GM21717 (cell line): ENCODE results near the gene FBXL13.
"Not testable (repeated sequence)": the region's sequence is repeated elsewhere in the genome, so short reads cannot be mapped to it uniquely, and the experiment has no call there.

Source experiments
- ATAC-seq: cut with Tn5 transposase; IDR thresholded peaks from one replicate; pipeline ENCODE4 v1.9.1; 2021; ENCODE audit warnings: mild to moderate bottlenecking, moderate library complexity; ENCODE audit not compliant: unreplicated experiment

The FBXL13 gene

DNA sequence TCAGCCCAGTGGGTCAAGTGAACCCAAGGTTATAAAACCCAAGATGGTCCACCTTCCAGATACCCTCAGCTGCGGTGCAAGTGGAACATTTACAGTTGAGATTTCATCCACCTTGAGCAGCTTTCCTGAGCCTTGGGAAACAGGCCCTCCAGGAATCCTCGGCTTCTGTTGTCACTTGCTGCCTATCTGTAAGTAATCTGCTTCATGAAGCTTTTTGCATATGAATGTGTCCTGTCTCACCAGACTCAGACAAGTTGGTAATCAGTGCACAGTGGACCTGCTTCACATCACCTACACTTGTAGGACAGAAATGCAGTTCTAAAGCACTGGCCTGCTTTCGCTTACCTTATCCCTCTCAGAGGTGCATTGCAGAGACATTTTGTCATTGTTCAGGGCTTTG, 245.5 kb downstream of the FBXL13 start:
- ATAC-seq, result no peak

DNA sequence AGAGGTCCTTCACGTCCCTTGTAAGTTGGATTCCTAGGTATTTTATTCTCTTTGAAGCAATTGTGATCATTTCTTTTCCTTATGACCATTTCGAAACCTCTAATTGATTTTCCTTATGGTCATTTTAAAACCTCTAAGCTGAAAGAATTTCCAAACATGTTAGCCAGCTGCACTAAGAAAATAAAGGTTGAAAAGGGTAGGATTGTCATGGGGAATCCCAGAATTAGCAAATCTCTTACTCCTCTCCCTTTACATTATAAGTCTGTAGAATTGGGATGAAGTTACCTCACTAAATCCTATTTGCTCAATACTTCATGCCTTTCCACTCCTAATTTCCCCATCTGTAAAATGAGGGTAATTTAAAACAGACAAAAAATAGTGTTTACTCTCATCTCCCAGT, 246.3 kb downstream of the FBXL13 start:
- no peak for ATAC-seq

- no peak for ATAC-seq
Observed at GRCh38 chr7:102823390-102824119, 251.0 kb downstream of the FBXL13 start.

DNA sequence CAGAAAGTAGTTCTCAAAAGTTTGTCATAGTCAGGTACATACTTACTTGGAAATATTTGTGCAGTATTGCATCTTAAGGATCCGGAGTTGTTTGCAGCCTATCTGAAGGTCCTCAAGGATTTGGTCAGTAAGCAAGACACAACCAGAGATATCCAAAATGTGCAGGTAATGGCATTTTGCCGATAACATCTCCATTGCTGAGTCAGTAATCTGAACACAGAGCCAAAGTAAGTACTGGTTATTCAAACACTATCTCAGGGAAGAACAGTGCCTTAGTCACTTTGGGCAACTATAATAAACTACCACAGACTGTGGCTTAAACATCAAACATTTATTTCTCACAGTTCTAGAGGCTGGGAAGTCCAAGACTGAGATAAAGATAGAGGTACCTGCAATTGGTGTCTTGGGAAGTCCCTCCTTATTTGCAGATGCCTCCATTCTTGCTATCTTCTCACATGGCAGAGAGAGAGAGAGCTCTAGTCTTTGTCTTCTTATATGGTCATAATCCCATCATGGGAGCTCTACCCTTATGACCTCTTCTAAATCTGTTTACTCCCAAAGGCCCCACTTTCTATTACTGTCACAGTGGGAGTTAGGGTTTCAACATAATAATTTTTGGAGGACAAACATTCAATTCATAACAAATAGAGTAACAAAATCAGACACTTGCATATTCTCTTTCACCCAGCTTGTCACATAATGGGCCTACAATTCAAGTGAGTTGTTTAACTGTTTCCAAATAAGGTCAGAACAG, 252.4 kb downstream of the FBXL13 start:
- ATAC-seq, result no peak

DNA sequence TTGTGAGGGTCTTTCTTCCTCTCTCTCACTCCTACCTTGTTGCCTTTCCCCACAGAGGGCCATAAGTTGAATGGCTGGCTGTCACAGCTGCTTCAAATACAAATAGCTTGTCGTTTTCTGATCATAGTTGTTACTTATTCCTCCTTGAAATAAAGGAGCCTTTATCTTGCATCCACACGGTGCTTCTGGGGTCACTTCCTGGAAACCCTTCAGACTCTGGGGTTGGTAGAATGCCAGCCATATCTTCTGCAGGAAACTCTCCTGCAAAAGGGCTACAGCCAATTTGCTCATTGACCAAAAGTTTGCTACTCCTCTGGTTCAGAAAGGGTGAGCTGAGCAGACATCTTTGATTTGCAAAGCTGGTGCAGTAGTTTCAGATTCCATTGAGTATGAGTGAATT, 255.4 kb downstream of the FBXL13 start:
- no peak for ATAC-seq

DNA sequence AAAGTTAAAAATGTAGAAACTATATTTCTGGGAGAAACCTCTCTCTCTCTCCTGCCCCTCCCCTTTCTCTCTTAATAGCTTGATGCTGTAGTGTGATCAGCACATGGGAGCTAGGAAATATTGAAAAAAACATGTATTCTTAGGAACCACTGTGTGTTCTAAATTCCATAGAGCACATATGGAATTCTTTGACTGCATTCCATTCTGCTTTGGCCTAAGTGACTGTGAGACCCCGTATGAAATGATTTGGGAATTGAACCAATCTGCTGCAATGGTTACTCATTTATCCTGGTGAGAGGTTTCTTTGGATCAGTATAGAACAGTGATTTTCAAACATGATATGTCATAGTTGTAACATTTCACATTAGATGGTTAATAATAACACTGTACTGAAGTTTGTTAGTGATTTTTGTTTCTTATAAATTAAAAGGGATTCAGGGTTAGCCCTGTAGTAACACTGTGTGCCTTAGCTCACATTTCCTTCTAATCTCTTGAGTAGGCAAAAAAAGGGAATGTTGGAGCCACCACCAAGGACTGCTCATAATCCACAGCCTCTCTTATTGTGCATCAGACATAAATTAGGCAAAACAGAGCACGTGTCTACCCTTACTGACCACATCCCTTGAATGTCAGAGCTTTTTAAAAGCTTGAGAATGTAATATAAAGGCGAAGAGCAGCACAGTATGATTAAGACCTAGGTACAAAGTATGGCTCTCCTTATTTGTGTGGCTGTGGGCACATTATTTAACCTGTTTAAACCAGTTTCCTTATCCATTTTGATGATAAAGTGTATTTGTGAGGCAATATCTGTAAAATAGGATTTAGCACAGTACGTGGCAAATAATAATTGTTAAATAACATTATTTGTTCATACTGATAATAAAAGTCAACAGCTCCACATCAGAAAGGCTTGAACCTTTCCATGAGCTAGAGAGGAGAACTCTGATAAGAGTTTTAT, 256.7 kb downstream of the FBXL13 start:
- no peak for ATAC-seq

DNA sequence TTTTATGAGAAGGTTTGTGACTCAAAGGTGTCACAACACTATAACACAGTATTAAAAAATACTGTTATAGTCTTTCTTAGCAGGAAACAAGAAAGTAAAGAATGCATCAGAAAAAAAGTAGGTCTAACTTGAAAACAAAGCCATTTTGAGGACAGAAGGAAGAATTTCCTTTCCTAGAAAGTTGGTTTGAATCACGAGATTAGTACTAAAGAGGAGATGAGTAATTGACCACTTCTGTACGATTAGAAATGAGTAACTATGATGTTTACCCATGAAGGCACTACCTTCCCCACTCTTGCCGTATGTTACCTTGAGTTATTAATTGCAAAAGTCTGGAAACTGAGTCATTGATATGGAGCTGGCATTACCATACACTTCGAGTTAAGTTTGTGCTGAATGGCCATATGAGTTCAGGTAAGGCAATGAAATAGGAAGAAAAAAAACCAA, 260.5 kb downstream of the FBXL13 start:
- ATAC-seq, result no peak

GRCh38 chr7:102813191-102814024, 261.2 kb downstream of the FBXL13 start:
- no peak for ATAC-seq

DNA sequence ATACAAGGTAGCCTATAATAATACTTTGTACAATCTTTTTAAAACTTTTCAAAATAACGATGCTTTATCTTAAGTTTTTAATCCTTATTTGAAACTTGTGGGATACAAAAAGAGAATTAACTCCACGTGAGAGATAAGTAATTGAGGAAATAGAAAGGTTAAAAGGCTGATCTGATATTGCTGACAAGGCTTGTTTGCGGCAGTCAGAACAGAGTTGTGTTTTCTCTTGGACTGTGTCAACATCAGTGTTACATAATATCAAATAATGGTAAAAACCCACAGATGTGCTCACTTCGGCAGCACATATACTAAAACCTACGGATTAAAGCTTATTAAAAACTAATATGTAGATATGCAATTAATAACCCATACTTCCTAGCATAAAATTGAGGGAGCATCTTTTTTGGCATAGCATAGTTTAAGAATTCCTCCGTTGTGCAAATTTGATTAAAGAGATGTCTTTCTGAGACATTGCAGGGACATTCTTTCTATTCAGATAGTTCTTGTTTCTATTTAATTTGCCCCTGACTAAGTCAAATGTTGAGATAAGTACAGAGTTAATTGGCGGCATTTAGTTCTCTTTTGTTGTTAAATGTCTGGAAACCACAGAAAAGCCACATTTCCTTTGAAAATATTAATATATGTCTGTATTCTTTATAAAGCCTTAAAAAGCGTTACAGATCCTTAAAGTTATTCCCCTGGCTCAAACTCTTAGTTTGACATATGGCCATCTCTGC, 262.5 kb downstream of the FBXL13 start:
- no peak for ATAC-seq

DNA sequence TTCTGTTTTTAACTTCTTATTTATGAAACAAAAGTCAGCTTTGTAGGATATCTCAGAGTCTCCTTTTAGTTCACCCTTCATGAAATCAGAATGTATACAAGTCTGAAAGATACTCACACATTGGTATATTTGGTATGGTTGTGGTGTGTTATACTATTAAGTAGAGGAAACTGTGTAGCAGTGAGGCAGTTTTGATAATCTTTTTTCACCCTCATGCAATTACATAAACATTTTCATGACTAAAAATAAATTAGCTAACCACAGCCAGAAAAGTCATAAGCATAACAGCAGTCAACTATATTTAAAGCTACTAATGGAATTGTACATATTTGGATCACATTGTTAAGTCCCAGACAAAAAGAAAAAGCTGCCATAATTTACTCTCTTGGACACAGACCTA, 263.7 kb downstream of the FBXL13 start:
- no peak for ATAC-seq

- no peak for ATAC-seq
Observed at GRCh38 chr7:102806613-102807012, 268.0 kb downstream of the FBXL13 start.

- not testable (repeated sequence) for ATAC-seq
Observed at GRCh38 chr7:102795987-102796595, 278.5 kb downstream of the FBXL13 start.

DNA sequence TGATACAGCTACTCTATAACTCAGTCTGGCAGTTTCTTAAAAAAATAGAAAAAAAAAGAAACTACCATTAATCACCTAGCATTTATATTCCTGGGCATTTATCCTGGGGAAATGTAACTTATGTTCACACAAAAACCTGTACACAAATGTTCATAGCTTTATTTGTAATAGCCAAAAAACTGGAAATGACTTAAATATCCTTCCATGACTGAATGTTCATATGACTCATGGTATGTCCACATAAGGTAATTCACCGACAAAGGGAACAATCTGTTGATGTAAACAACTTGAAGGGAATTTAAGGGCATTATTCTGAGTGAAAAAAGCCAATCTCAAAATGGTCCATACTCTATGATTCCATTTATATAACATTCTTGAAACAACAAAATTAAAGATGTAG, 280.0 kb downstream of the FBXL13 start:
- not testable (repeated sequence) for ATAC-seq

- ATAC-seq, result not testable (repeated sequence)
Observed at GRCh38 chr7:102791831-102792230, 282.8 kb downstream of the FBXL13 start.

GRCh38 chr7:102791367-102791766, 283.2 kb downstream of the FBXL13 start:
- ATAC-seq, result not testable (repeated sequence)

DNA sequence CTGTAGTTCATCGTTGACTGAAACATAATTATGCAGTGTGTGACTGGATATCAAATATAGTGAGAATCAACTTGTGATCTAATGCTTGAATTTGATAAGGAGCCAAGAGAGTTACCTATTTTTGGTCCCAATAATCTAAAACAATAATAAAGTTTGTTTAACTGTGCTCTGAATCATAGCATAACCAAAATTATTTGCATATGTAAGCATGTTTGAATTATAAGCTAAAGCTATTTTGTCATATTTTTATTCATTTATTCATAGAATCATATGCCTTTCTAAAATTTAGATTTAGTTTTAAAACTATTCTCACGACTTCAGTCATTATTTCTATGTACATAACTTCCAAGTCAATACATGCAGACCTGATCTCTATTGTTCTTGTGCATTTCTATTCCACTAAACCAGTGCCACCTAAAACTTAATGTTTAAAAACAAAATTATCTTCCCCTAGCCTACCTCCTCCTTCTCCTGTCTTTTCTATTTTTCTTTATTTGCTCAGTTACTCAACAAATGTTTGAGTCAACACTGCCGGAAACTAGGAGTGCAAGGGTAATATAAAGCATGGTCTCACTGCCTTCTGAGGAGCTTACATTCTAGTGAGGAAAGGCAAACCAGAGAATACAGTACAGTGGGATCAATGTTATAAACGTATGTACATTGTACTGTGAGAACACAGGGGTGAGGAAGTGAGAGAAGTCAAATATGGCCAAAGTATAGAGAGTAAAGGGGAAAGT, 284.1 kb downstream of the FBXL13 start:
- ATAC-seq, result not testable (repeated sequence)

DNA sequence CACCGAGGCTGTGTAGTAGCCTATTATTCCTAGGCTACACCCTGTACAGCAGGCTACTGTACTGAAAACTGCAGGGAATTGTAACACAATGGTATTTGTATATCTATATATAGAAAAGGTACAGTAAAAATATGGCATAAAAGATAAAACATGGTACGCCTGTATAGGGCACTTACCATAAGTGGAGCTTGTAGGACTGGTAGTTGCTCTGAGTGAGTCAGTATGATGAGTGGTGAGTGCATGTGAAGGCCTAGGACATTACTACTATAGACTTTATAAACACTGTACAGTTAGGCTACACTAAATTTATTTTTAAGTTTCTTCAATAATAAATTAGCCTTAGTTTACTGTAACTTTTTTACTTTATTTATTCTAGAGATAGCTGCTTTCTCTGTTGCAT, 285.8 kb downstream of the FBXL13 start:
- ATAC-seq, result not testable (repeated sequence)

GRCh38 chr7:102780926-102781325, 293.7 kb downstream of the FBXL13 start:
- not testable (repeated sequence) for ATAC-seq
